Pancreas (tissue), 10 donors: ENCODE measurements around the gene CYP4F12. TPM values are rescaled to one million over a fixed set of nuclear protein-coding genes. Genes with fewer than 3 reads are reported as not detected.
"Not testable (repeated sequence)": the region's sequence is repeated elsewhere in the genome, so short reads cannot be mapped to it uniquely, and the experiment has no call there.

ENCODE experiments used
- ATAC-seq, 4 donors: fragments of 200-7000 bp; cut with Tn5 transposase; one replicate each; pipeline versions ENCODE4 v1.8.0 to v1.9.1; 2020; ENCODE audit warnings: mild to moderate bottlenecking in 4 of 4, moderate library complexity in 4 of 4
- DNase-seq, 6 donors: peaks; one replicate each; pipeline ENCODE4 v3.0.0-alpha.2; 2020
- FAIRE-seq: peaks from 2 replicates; lab custom pipeline; 2012; peaks lifted over from hg19 to GRCh38; lab: Jason Lieb, UNC
- H3K27ac ChIP-seq, 4 donors: fragments of 200-600 bp; sonication (generic); 1 replicate in 3 of 4; 2 replicates in 1 of 4; pipeline versions ENCODE4 v1.5.0 to v1.8.0; 2020
- H3K27me3 ChIP-seq, 4 donors: fragments of 200-600 bp; one replicate each; pipeline ENCODE4 v1.8.0; 2021
- H3K36me3 ChIP-seq, 3 donors: fragments of 200-600 bp; sonication (generic) in 1 of 3; one replicate each; pipeline versions ENCODE4 v1.5.0 to v1.8.0; 2020 to 2021
- H3K4me1 ChIP-seq, 3 donors: fragments of 200-600 bp; one replicate each; pipeline ENCODE4 v1.8.0; 2021
- H3K4me3 ChIP-seq, 4 donors: fragments of 200-600 bp; sonication (generic) in 2 of 4; one replicate each; pipeline versions ENCODE4 v1.5.0 to v1.8.0; 2020 to 2021
- H3K9me3 ChIP-seq, 4 donors: fragments of 200-600 bp; one replicate each; pipeline ENCODE4 v1.8.0; 2021
- WGBS, 2 donors: extraction: QIAGEN DNeasy Blood & Tissue Kit; methylation state at CpG; one replicate each; pipeline ENCODE4 v1.1.7; 2013; 5-methylcytosine and 5-hydroxymethylcytosine counted together
- intact Hi-C, 3 donors: fragments of 100-400 bp; cut with DNase I; formaldehyde crosslinking; loops; one replicate each; pipeline versions ENCODE4 v1.11.1 to v1.14.2; 2022
- polyA plus RNA-seq, 2 donors: library from polyadenylated mRNA; stranded (reverse); fragments of 200-250 nt; gene quantifications; one replicate each; pipeline ENCODE4 v1.2.3, GENCODE V29; 2013
- total RNA-seq, 6 donors: library from RNA; stranded (reverse); fragmentation: NEBNext Ultra II Directional in 4 of 6; extraction: Animal tissue kit (Norgen Biotek cat#: 25700) in 4 of 6; gene quantifications; one replicate each; pipeline versions ENCODE4 v1.2.1 to v1.2.4, GENCODE V29; 2021 to 2023
- TF ChIP-seq, protein P1 (sequence below), 4 donors: fragments of 200-600 bp; sonication (generic) in 3 of 4; IDR thresholded peaks; one replicate each; pipeline versions ENCODE4 v1.5.0 to v1.8.0; 2021; ENCODE audit warnings: antibody characterized with exemption in 4 of 4
- donor health status: healthy with polysubstance abuse.
- donor health status: DM: no; HTN: no; CAD: no; lungs with moderate emphysema.
- donor health status: DM: no; HTN: no; CAD: no.
- donor health status: control.
- donor health status: control.
- donor health status: Bipolar disorder and iron deficiency.
- donor health status: DM: yes; HTN: yes; CAD: no.
- donor health status: DM: no; HTN: no; CAD: no.
- donor health status: DM: no; HTN: no; CAD: no.
- donor health status: DM: yes; HTN: yes; CAD: no.

CYP4F12 gene
- total and polyA plus RNA-seq, 8 donors, result 0.28 to 6.1 (median 0.72) TPM

DNA sequence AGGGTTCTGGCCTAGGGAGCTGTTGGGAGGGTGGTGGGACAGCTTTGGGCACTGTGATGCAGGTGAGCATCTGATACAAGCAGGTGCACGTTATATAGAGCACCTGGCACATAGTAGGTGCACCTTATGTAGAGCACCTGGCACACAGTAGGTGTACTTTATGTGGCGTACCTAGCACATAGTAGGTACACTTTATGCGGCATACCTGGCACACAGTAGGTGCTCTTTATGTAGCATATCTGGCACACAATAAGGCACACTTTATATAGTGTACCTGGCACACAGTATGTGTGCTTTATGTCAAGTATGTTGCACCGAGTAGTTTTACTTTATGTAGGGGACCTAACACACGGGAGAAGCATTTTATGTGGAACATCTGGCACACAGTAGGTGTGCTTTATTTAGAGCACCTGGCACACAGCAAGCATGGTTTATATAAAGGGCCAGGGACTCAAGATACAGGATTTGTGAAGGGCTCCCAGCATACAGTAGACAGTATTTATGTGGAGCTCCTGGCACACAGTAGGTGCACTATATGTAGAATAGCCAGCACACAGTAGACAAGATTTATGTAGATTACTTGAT, 1.6 kb upstream of the CYP4F12 start:
- ATAC-seq, result no peak
- TF ChIP-seq, protein P1, sequence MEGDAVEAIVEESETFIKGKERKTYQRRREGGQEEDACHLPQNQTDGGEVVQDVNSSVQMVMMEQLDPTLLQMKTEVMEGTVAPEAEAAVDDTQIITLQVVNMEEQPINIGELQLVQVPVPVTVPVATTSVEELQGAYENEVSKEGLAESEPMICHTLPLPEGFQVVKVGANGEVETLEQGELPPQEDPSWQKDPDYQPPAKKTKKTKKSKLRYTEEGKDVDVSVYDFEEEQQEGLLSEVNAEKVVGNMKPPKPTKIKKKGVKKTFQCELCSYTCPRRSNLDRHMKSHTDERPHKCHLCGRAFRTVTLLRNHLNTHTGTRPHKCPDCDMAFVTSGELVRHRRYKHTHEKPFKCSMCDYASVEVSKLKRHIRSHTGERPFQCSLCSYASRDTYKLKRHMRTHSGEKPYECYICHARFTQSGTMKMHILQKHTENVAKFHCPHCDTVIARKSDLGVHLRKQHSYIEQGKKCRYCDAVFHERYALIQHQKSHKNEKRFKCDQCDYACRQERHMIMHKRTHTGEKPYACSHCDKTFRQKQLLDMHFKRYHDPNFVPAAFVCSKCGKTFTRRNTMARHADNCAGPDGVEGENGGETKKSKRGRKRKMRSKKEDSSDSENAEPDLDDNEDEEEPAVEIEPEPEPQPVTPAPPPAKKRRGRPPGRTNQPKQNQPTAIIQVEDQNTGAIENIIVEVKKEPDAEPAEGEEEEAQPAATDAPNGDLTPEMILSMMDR (IDR thresholded peaks at IDR 0.05), result no peak
- WGBS, 2 donors, result 44 to 57% methylated on average over 5 of the region's 5 CpGs
- Histone ChIP-seq H3K36me3 (no peaks in the 10 kb centered on the region), H3K4me1 (no peaks in the 10 kb centered on the region), H3K4me3 (no peak overlapping the region), H3K9me3 (no peaks in the 10 kb centered on the region), H3K27me3 (no peaks in the 10 kb centered on the region), H3K27ac (no peak overlapping the region)
- no peak for DNase-seq
- FAIRE-seq, result no peak
- intact Hi-C loops, result no loop called here

DNA sequence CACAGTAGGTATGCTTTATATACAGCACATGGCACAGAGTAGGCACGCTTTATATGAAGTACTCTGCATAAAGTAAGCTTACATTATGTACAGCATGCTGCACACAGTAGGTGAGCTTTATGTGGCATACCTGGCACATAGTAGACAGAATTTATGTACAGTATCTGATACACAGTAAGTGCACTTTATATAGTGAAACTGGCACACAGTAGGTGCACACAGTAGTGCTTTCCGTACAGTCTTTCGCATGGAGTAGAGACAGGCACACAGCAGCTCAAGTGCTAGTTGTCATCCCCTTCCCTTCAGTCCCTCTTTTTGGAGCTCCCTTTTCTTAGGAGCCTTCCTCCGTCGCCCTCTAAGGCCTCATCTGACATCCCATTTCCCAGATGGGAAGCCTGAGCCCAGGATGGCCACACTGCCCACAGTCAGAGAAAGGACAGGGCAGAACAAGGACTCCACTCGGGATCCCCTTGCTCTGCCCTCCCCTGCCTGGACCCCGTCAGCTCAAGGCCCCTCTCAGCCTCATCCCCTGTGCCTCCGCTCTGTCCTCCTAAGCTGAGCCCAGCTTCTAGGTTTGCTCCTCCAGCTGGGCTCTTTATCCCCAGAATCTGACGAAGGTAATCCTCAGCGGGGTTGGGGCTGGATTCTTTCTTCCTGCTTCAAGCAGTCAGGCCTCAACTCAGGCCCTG, 852 bp upstream of the CYP4F12 start:
- Histone ChIP-seq H3K36me3 (no peaks in the 10 kb centered on the region), H3K4me3 (no peak overlapping the region), H3K9me3 (no peaks in the 10 kb centered on the region), H3K4me1 (no peaks in the 10 kb centered on the region), H3K27ac (no peak overlapping the region), H3K27me3 (no peaks in the 10 kb centered on the region)
- no peak for ATAC-seq
- DNase-seq, result no peak
- FAIRE-seq, result no peak
- intact Hi-C loops, result no loop called here
- TF ChIP-seq, protein P1 (IDR thresholded peaks at IDR 0.05), result no peak
- 52 to 54% methylated on average over 10 of the region's 10 CpGs for WGBS, 2 donors

DNA sequence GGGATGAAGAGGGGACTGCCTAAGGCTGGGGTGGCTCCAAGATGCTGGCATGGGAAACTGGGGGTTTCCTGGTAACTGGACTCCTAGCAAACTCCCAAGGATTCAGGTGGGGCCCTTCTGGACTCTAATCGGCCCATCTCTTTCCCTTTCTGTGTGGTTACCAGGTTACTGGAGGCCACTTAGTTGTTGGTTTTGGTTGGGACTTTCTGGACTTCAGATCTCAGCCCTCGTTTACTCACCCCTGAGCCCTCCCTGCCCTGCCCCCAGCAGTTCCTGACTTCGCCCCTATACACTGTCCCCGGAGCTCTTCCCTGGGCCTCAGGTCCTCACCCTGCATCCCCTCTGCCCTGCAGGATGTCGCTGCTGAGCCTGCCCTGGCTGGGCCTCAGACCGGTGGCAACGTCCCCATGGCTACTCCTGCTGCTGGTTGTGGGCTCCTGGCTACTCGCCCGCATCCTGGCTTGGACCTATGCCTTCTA, 328 bp downstream of the CYP4F12 start:
- whole genome bisulfite sequencing, 2 donors, result 32 to 36% methylated on average over 9 of the region's 9 CpGs
- no peak overlapping the region for H3K27ac ChIP-seq

DNA sequence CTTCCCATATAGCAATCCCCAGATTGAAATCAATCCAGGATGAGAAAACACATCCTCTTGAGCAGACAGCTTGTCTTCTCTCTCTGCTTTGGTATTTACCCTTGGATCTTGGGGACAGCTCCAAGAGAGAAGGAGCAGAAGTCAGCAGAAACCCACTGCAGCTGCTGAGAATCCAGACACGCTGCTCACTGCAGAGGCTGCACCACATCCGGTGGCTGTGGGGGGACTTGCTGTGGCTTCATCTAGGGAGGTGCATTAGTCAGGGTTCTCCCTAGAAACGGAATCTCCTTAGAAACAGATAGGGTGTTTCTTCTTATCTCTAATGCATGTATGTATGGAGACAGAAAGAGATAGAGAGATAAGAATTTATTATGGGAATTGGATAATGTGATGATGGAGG, 2.7 kb downstream of the CYP4F12 start:
- H3K27ac ChIP-seq, result no peak overlapping the region
- TF ChIP-seq, protein P1 (IDR thresholded peaks at IDR 0.05), result no peak
- DNase-seq (no peak), FAIRE-seq (no peak), ATAC-seq (no peak)
- H3K27me3 ChIP-seq, result no peaks in the 10 kb centered on the region
- H3K36me3 ChIP-seq, result no peaks in the 10 kb centered on the region
- 38 to 47% methylated on average over 2 to 3 of the region's 3 CpGs for WGBS, 2 donors
- H3K4me3 ChIP-seq, result no peak overlapping the region
- H3K4me1 ChIP-seq, result no peaks in the 10 kb centered on the region
- no peaks in the 10 kb centered on the region for H3K9me3 ChIP-seq
- intact Hi-C loops, result no loop called here

More for the DNA sequence above, 328 bp downstream of the CYP4F12 start:
- no peaks in the 10 kb centered on the region for H3K27me3 ChIP-seq
- peak in 3 of 4 donors; percentile 45 to 57 (median 51) for ATAC-seq
- H3K4me3 ChIP-seq, result no peak overlapping the region
- DNase-seq, result peak in 1 of 6 donors; percentile 55
- no peaks in the 10 kb centered on the region for H3K36me3 ChIP-seq
- TF ChIP-seq, protein P1 (IDR thresholded peaks at IDR 0.05), result no peak
- no peaks in the 10 kb centered on the region for H3K4me1 ChIP-seq
- intact Hi-C loops, result no loop called here
- no peak for FAIRE-seq
- H3K9me3 ChIP-seq, result no peaks in the 10 kb centered on the region

DNA sequence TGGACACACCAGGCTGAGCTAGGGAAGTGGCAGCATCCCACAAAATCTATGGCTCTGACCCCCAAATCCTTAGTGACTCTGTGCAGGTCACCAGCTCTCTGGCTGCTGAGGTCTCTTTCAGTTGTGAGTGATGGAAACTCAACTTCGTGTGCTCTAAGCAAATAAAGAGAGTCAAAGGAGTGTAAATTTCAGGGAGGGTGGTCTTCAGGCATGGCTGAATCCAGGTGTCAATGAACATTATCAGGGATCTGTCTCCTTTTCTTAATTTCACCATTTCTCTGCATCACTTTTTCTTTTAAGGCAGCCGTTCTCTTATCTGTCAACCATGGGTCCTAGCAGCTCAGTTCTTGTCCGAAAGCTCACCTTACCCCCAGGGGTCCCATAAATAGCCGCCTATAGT, 6.2 kb downstream of the CYP4F12 start:
- intact Hi-C loops, result no loop called here
- ATAC-seq (no peak), DNase-seq (no peak), FAIRE-seq (no peak)
- TF ChIP-seq, protein P1 (IDR thresholded peaks at IDR 0.05), result no peak
- 7 to 11% methylated on average over 4 of the region's 4 CpGs for WGBS, 2 donors
- H3K4me3 ChIP-seq, result no peak overlapping the region
- no peaks in the 10 kb centered on the region for H3K9me3 ChIP-seq
- H3K27me3 ChIP-seq, result no peaks in the 10 kb centered on the region
- H3K4me1 ChIP-seq, result no peaks in the 10 kb centered on the region
- H3K36me3 ChIP-seq, result no peaks in the 10 kb centered on the region
- no peak overlapping the region for H3K27ac ChIP-seq

DNA sequence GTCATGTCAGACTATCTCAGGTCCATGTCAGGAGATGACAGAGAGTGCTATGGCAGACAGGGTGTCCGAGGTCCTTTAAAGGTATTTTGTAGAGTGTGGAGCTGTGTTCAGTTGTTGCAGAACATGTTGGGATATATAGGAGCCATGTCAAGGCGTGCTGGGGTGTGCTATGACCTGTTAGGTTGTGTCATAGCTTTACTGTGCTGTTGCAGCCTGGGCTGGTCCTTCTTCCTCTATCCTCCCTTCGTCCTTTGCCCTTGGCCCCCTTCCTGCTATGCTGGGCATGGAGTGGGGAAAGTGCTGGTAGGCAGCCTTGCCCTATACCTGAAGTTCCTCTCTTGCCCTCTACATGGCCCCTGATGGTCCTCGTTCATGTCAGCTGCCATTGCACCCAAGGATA, 7.0 kb downstream of the CYP4F12 start:
- FAIRE-seq, H3K4me3 ChIP-seq, H3K36me3 ChIP-seq, H3K27me3 ChIP-seq, H3K27ac ChIP-seq, H3K4me1 ChIP-seq, ATAC-seq, DNase-seq, H3K9me3 ChIP-seq, intact Hi-C loops: not testable (repeated sequence)
- 29 to 46% methylated on average over 4 of the region's 4 CpGs for WGBS, 2 donors
